H9 (cell line): ENCODE measurements around the gene NBL1. TPM values are rescaled to one million over a fixed set of nuclear protein-coding genes. Genes with fewer than 3 reads are reported as not detected.
A peak's percentile ranks its signal among the peaks of the same experiment; 100 is the strongest.
"Not testable (repeated sequence)": the region's sequence is repeated elsewhere in the genome, so short reads cannot be mapped to it uniquely, and the experiment has no call there.

ENCODE experiments used
- DNase-seq: peaks from one replicate; pipeline ENCODE4 v3.0.0-alpha.2; 2017
- H2AFZ ChIP-seq: one replicate; pipeline ENCODE4 v1.6.1; 2013; ENCODE audit warnings: mild to moderate bottlenecking, low read length, control low read depth, moderate library complexity
- H2AK5ac ChIP-seq: 2 replicates; pipeline ENCODE4 v1.6.1; 2013; ENCODE audit warnings: low read length, control low read depth, mixed read lengths; ENCODE audit not compliant: insufficient read length
- H2BK120ac ChIP-seq: one replicate; pipeline ENCODE4 v1.6.1; 2013; ENCODE audit warnings: low read depth, mild to moderate bottlenecking, low read length, control low read depth, inconsistent platforms; ENCODE audit not compliant: poor library complexity, severe bottlenecking
- H2BK12ac ChIP-seq: 2 replicates; pipeline ENCODE4 v1.6.1; 2013; ENCODE audit warnings: low read length, control low read depth, mixed read lengths, low read depth; ENCODE audit not compliant: insufficient read length
- H2BK15ac ChIP-seq: 2 replicates; pipeline ENCODE4 v1.6.1; 2013; ENCODE audit warnings: low read depth, low read length, control low read depth
- H2BK20ac ChIP-seq: one replicate; pipeline ENCODE4 v1.6.1; 2013; ENCODE audit warnings: low read depth, mild to moderate bottlenecking, low read length, control low read depth, inconsistent platforms; ENCODE audit not compliant: poor library complexity, severe bottlenecking
- H2BK5ac ChIP-seq: 2 replicates; pipeline ENCODE4 v1.6.1; 2013; ENCODE audit warnings: low read length, control low read depth, mixed read lengths; ENCODE audit not compliant: insufficient read length
- H3K14ac ChIP-seq: 2 replicates; pipeline ENCODE4 v1.6.1; 2013; ENCODE audit warnings: low read length, control low read depth; ENCODE audit not compliant: insufficient read depth
- H3K18ac ChIP-seq: 2 replicates; pipeline ENCODE4 v1.6.1; 2013; ENCODE audit warnings: low read depth, mild to moderate bottlenecking, mixed read lengths, low read length, control low read depth; ENCODE audit not compliant: insufficient read length
- H3K23ac ChIP-seq: 2 replicates; pipeline ENCODE4 v1.6.1; 2013; ENCODE audit warnings: low read length, control low read depth, mixed read lengths, low read depth; ENCODE audit not compliant: insufficient read length
- H3K23me2 ChIP-seq: 2 replicates; pipeline ENCODE4 v1.6.1; 2013; ENCODE audit warnings: low read depth, mild to moderate bottlenecking, mixed read lengths, low read length, control low read depth; ENCODE audit not compliant: insufficient read length, poor library complexity, severe bottlenecking
- H3K27ac ChIP-seq: 2 replicates; pipeline ENCODE4 v1.5.1; 2013; ENCODE audit warnings: low read length, control low read depth, mixed read lengths, low read depth; ENCODE audit not compliant: insufficient read length
- H3K27me3 ChIP-seq: 2 replicates; pipeline ENCODE4 v1.6.1; 2013; ENCODE audit warnings: low read length, control low read depth, inconsistent platforms; ENCODE audit not compliant: insufficient read depth
- H3K4ac ChIP-seq: 2 replicates; pipeline ENCODE4 v1.6.1; 2013; ENCODE audit warnings: low read depth, mild to moderate bottlenecking, control low read depth, inconsistent platforms, low read length, moderate library complexity
- H3K4me1 ChIP-seq: 2 replicates; pipeline ENCODE4 v1.6.1; 2013; ENCODE audit warnings: low read length, control low read depth, inconsistent platforms; ENCODE audit not compliant: insufficient read depth
- H3K4me2 ChIP-seq: 2 replicates; pipeline ENCODE4 v1.6.1; 2013; ENCODE audit warnings: low read length, control low read depth, mixed read lengths; ENCODE audit not compliant: insufficient read length, insufficient read depth
- H3K56ac ChIP-seq: 2 replicates; pipeline ENCODE4 v1.6.1; 2013; ENCODE audit warnings: low read depth, mild to moderate bottlenecking, mixed read lengths, low read length, control low read depth; ENCODE audit not compliant: insufficient read length
- H3K79me1 ChIP-seq: 2 replicates; pipeline ENCODE4 v1.6.1; 2013; ENCODE audit warnings: low read depth, mild to moderate bottlenecking, moderate library complexity, low read length, control low read depth, inconsistent platforms; ENCODE audit not compliant: insufficient read depth, poor library complexity, severe bottlenecking
- H3K79me2 ChIP-seq: 2 replicates; pipeline ENCODE4 v1.6.1; 2013; ENCODE audit warnings: low read length, control low read depth, inconsistent platforms; ENCODE audit not compliant: insufficient read depth
- H3K9ac ChIP-seq: 2 replicates; pipeline ENCODE4 v1.6.1; 2013; ENCODE audit warnings: low read length, control low read depth, mixed read lengths; ENCODE audit not compliant: insufficient read length; ENCODE audit errors: extremely low read depth
- H3K9me3 ChIP-seq: one replicate; pipeline ENCODE4 v1.6.1; 2013; ENCODE audit warnings: low read depth, low read length, inconsistent platforms; ENCODE audit not compliant: control insufficient read depth
- H3T11ph ChIP-seq: one replicate; pipeline ENCODE4 v1.6.1; 2013; ENCODE audit warnings: mild to moderate bottlenecking, low read length, control low read depth, inconsistent platforms
- H4K20me1 ChIP-seq: one replicate; pipeline ENCODE4 v1.6.1; 2013; ENCODE audit not compliant: control insufficient read depth, insufficient read length, insufficient read depth
- H4K5ac ChIP-seq: 2 replicates; pipeline ENCODE4 v1.6.1; 2013; ENCODE audit warnings: low read depth, mild to moderate bottlenecking, mixed read lengths, low read length, control low read depth; ENCODE audit not compliant: insufficient read length
- H4K8ac ChIP-seq: replicated peaks from 2 replicates; pipeline ENCODE4 v1.6.1; 2013; ENCODE audit warnings: low read length, control low read depth, mixed read lengths, low read depth; ENCODE audit not compliant: insufficient read length
- H4K91ac ChIP-seq: 2 replicates; pipeline ENCODE4 v1.6.1; 2013; ENCODE audit warnings: low read depth, mild to moderate bottlenecking, moderate library complexity, mixed read lengths, low read length, control low read depth; ENCODE audit not compliant: insufficient read length
- H3K27ac Mint-ChIP-seq, 3 experiments: 2 replicates in 2 of 3; 3 replicates in 1 of 3; pipeline ENCODE4 v1.8.0; 2020 to 2021; ENCODE audit warnings: mixed read lengths in 3 of 3, mild to moderate bottlenecking in 1 of 3, moderate library complexity in 1 of 3
- H3K27me3 Mint-ChIP-seq: 2 replicates; pipeline ENCODE4 v1.8.0; 2021; ENCODE audit warnings: low read depth, mild to moderate bottlenecking, moderate library complexity, mixed read lengths
- H3K36me3 Mint-ChIP-seq, 3 experiments: 2 replicates in 2 of 3; 3 replicates in 1 of 3; pipeline ENCODE4 v1.8.0; 2020 to 2021; ENCODE audit warnings: low read depth in 3 of 3, mixed read lengths in 3 of 3; ENCODE audit not compliant: insufficient read depth in 1 of 3
- H3K4me1 Mint-ChIP-seq, 2 experiments: 2 replicates each; pipeline ENCODE4 v1.8.0; 2020; ENCODE audit warnings: mixed read lengths in 2 of 2
- H3K4me3 Mint-ChIP-seq, 2 experiments: 2 replicates in 1 of 2; 3 replicates in 1 of 2; pipeline ENCODE4 v1.8.0; 2020 to 2021; ENCODE audit warnings: mild to moderate bottlenecking in 2 of 2, mixed read lengths in 2 of 2, moderate library complexity in 1 of 2
- H3K9me3 Mint-ChIP-seq, 2 experiments: 2 replicates in 1 of 2; 3 replicates in 1 of 2; pipeline ENCODE4 v1.8.0; 2020; ENCODE audit warnings: mild to moderate bottlenecking in 2 of 2, mixed read lengths in 2 of 2, moderate library complexity in 1 of 2
- WGBS: extraction: QIAGEN DNeasy Blood & Tissue Kit; methylation state at CpG from one replicate; pipeline ENCODE4 v1.1.7; 2013; ENCODE audit warnings: missing lambda C conversion rate, low lambda C conversion rate, mixed read lengths; ENCODE audit not compliant: insufficient read length; ENCODE audit errors: extremely low coverage; 5-methylcytosine and 5-hydroxymethylcytosine counted together
- total RNA-seq: library from RNA; stranded (reverse); gene quantifications from 2 replicates; pipeline ENCODE4 v1.2.1, GENCODE V29; 2021
- TF ChIP-seq, protein P1 (sequence below): fragments of 200-600 bp; sonication (generic); conservative IDR thresholded peaks from 3 replicates; pipeline ENCODE4 v1.8.0; 2021; ENCODE audit warnings: antibody characterized with exemption, mild to moderate bottlenecking

The NBL1 gene
- total RNA-seq, 1 experiment from 2014 or later = 6.4 TPM

DNA sequence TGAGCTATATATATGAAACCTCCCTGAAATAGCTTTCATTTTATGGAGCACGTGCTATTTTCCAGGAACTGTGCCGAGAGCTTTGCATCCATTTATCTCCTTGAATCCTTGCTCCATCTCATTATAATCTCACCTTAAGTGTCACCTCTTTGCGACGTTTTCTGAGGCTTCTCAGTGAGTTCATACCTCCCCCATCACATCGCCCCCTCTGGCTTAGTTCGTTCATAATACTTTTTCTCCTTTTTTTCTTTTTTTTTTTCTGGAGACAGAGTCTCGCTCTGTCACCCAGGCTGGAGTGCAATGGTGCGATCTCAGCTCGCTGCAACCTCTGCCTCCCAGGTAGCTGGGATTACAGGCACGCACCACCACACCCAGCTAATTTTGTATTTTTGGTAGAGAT, 4.9 kb upstream of the NBL1 start:
- H3K4me1 Mint-ChIP-seq = peaks cover 15 to 23% of the 10 kb centered on the region in 2 experiments
- H3K27ac ChIP-seq, H3K36me3 Mint-ChIP-seq, H2AFZ ChIP-seq, H3K9me3 ChIP-seq, H3K14ac ChIP-seq, H2BK120ac ChIP-seq, H3T11ph ChIP-seq, H3K27ac Mint-ChIP-seq, H2BK12ac ChIP-seq, H2AK5ac ChIP-seq, H3K4me2 ChIP-seq, H3K23me2 ChIP-seq, H4K91ac ChIP-seq, H2BK15ac ChIP-seq, H4K20me1 ChIP-seq, H3K23ac ChIP-seq, H3K4ac ChIP-seq, DNase-seq, H4K8ac ChIP-seq, H2BK5ac ChIP-seq, H3K4me3 Mint-ChIP-seq, H3K79me2 ChIP-seq, H3K18ac ChIP-seq, H3K9me3 Mint-ChIP-seq, H3K4me1 ChIP-seq, H3K9ac ChIP-seq, H3K56ac ChIP-seq, H4K5ac ChIP-seq, H3K79me1 ChIP-seq, H2BK20ac ChIP-seq: not testable (repeated sequence)
- peaks cover 35% of the 10 kb centered on the region for H3K27me3 Mint-ChIP-seq
- H3K27me3 ChIP-seq = peaks cover 14% of the 10 kb centered on the region; the same call in 1 of the 2 replicates
- TF ChIP-seq, protein P1, sequence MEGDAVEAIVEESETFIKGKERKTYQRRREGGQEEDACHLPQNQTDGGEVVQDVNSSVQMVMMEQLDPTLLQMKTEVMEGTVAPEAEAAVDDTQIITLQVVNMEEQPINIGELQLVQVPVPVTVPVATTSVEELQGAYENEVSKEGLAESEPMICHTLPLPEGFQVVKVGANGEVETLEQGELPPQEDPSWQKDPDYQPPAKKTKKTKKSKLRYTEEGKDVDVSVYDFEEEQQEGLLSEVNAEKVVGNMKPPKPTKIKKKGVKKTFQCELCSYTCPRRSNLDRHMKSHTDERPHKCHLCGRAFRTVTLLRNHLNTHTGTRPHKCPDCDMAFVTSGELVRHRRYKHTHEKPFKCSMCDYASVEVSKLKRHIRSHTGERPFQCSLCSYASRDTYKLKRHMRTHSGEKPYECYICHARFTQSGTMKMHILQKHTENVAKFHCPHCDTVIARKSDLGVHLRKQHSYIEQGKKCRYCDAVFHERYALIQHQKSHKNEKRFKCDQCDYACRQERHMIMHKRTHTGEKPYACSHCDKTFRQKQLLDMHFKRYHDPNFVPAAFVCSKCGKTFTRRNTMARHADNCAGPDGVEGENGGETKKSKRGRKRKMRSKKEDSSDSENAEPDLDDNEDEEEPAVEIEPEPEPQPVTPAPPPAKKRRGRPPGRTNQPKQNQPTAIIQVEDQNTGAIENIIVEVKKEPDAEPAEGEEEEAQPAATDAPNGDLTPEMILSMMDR = peak; percentile 35; the same call in 2 of the 3 replicates
- no CpG with 5 or more reads among the region's 10 CpGs for WGBS
